ENCODE measurements around the gene NLGN1. TPM values are rescaled to one million over a fixed set of nuclear protein-coding genes. Genes with fewer than 3 reads are reported as not detected.

NLGN1 gene
- total RNA-seq, 2 experiments from 2014 or later, result not detected

GRCh38 chr3:173799060-173799816 lies 401.7 kb downstream of the NLGN1 start:
- no peaks in the 10 kb centered on the region for H3K4me1 Mint-ChIP-seq
- DNase-seq, result no peak
- no peak overlapping the region for H3K4me3 Mint-ChIP-seq
- no peaks in the 10 kb centered on the region for H3K27me3 Mint-ChIP-seq
- H3K9me3 Mint-ChIP-seq, result peaks cover 2% of the 10 kb centered on the region
- no peak overlapping the region for H3K27ac Mint-ChIP-seq
- no peaks in the 10 kb centered on the region for H3K36me3 Mint-ChIP-seq

GRCh38 chr3:173800154-173800553 lies 402.6 kb downstream of the NLGN1 start:
- Mint-ChIP-seq H3K9me3 (peaks cover 2% of the 10 kb centered on the region), H3K27ac (no peak overlapping the region), H3K4me1 (no peaks in the 10 kb centered on the region), H3K27me3 (no peaks in the 10 kb centered on the region), H3K36me3 (no peaks in the 10 kb centered on the region), H3K4me3 (no peak overlapping the region)
- DNase-seq, result no peak

GRCh38 chr3:173814809-173815208 lies 417.3 kb downstream of the NLGN1 start:
- Mint-ChIP-seq H3K4me1 (no peaks in the 10 kb centered on the region), H3K27ac (no peak overlapping the region), H3K9me3 (peaks cover 7% of the 10 kb centered on the region), H3K36me3 (no peaks in the 10 kb centered on the region), H3K4me3 (no peak overlapping the region), H3K27me3 (no peaks in the 10 kb centered on the region)
- no peak for DNase-seq

- Mint-ChIP-seq H3K9me3 (peaks cover 7% of the 10 kb centered on the region), H3K4me1 (no peaks in the 10 kb centered on the region), H3K36me3 (no peaks in the 10 kb centered on the region), H3K27me3 (no peaks in the 10 kb centered on the region), H3K4me3 (no peak overlapping the region), H3K27ac (no peak overlapping the region)
- no peak for DNase-seq
These were observed 421.8 kb downstream of the NLGN1 start for GRCh38 chr3:173819368-173819767.

GRCh38 chr3:173823911-173824460 lies 426.4 kb downstream of the NLGN1 start:
- no peak overlapping the region for H3K4me3 Mint-ChIP-seq
- no peaks in the 10 kb centered on the region for H3K36me3 Mint-ChIP-seq
- no peaks in the 10 kb centered on the region for H3K4me1 Mint-ChIP-seq
- DNase-seq, result no peak
- peaks cover 6% of the 10 kb centered on the region for H3K9me3 Mint-ChIP-seq
- H3K27ac Mint-ChIP-seq, result no peak overlapping the region
- H3K27me3 Mint-ChIP-seq, result no peaks in the 10 kb centered on the region

- Mint-ChIP-seq H3K27me3 (no peaks in the 10 kb centered on the region), H3K9me3 (peaks cover 1% of the 10 kb centered on the region), H3K4me1 (no peaks in the 10 kb centered on the region), H3K36me3 (no peaks in the 10 kb centered on the region), H3K27ac (no peak overlapping the region), H3K4me3 (no peak overlapping the region)
- no peak for DNase-seq
These were observed 428.2 kb downstream of the NLGN1 start for GRCh38 chr3:173825730-173826129.

GRCh38 chr3:173826416-173826815 lies 428.9 kb downstream of the NLGN1 start:
- H3K4me3 Mint-ChIP-seq, result no peak overlapping the region
- no peaks in the 10 kb centered on the region for H3K27me3 Mint-ChIP-seq
- no peaks in the 10 kb centered on the region for H3K4me1 Mint-ChIP-seq
- no peak overlapping the region for H3K27ac Mint-ChIP-seq
- H3K36me3 Mint-ChIP-seq, result no peaks in the 10 kb centered on the region
- peaks cover 1% of the 10 kb centered on the region for H3K9me3 Mint-ChIP-seq
- DNase-seq, result no peak

GRCh38 chr3:173826901-173827609 lies 429.5 kb downstream of the NLGN1 start:
- Mint-ChIP-seq H3K36me3 (no peaks in the 10 kb centered on the region), H3K9me3 (peaks cover 1% of the 10 kb centered on the region), H3K27ac (no peak overlapping the region), H3K4me1 (no peaks in the 10 kb centered on the region), H3K27me3 (no peaks in the 10 kb centered on the region), H3K4me3 (no peak overlapping the region)
- no peak for DNase-seq

- H3K4me1 Mint-ChIP-seq, result no peaks in the 10 kb centered on the region
- H3K9me3 Mint-ChIP-seq, result no peaks in the 10 kb centered on the region
- no peak overlapping the region for H3K4me3 Mint-ChIP-seq
- H3K36me3 Mint-ChIP-seq, result no peaks in the 10 kb centered on the region
- no peak overlapping the region for H3K27ac Mint-ChIP-seq
- DNase-seq, result no peak
- H3K27me3 Mint-ChIP-seq, result no peaks in the 10 kb centered on the region
These were observed 441.1 kb downstream of the NLGN1 start for GRCh38 chr3:173838644-173839043.

- Mint-ChIP-seq H3K27ac (no peak overlapping the region), H3K4me1 (no peaks in the 10 kb centered on the region), H3K27me3 (no peaks in the 10 kb centered on the region), H3K36me3 (no peaks in the 10 kb centered on the region), H3K9me3 (no peaks in the 10 kb centered on the region), H3K4me3 (no peak overlapping the region)
- DNase-seq, result no peak
These were observed 442.3 kb downstream of the NLGN1 start for GRCh38 chr3:173839859-173840258.

GRCh38 chr3:173841334-173841733 lies 443.8 kb downstream of the NLGN1 start:
- H3K27ac Mint-ChIP-seq, result no peak overlapping the region
- H3K36me3 Mint-ChIP-seq, result no peaks in the 10 kb centered on the region
- DNase-seq, result no peak
- H3K4me1 Mint-ChIP-seq, result no peaks in the 10 kb centered on the region
- H3K9me3 Mint-ChIP-seq, result peaks cover 1% of the 10 kb centered on the region
- H3K27me3 Mint-ChIP-seq, result no peaks in the 10 kb centered on the region
- H3K4me3 Mint-ChIP-seq, result no peak overlapping the region

- Mint-ChIP-seq H3K4me1 (no peaks in the 10 kb centered on the region), H3K4me3 (no peak overlapping the region), H3K36me3 (no peaks in the 10 kb centered on the region), H3K27me3 (no peaks in the 10 kb centered on the region), H3K9me3 (peaks cover 1% of the 10 kb centered on the region), H3K27ac (no peak overlapping the region)
- no peak for DNase-seq
These were observed 445.5 kb downstream of the NLGN1 start for GRCh38 chr3:173843060-173843459.

GRCh38 chr3:173846584-173846983 lies 449.0 kb downstream of the NLGN1 start:
- no peaks in the 10 kb centered on the region for H3K4me1 Mint-ChIP-seq
- H3K27me3 Mint-ChIP-seq, result no peaks in the 10 kb centered on the region
- no peak for DNase-seq
- no peak overlapping the region for H3K4me3 Mint-ChIP-seq
- no peak overlapping the region for H3K27ac Mint-ChIP-seq
- no peaks in the 10 kb centered on the region for H3K36me3 Mint-ChIP-seq
- peaks cover 1% of the 10 kb centered on the region for H3K9me3 Mint-ChIP-seq

GRCh38 chr3:173849489-173849888 lies 451.9 kb downstream of the NLGN1 start:
- H3K36me3 Mint-ChIP-seq, result no peaks in the 10 kb centered on the region
- no peak overlapping the region for H3K27ac Mint-ChIP-seq
- peaks cover 1% of the 10 kb centered on the region for H3K9me3 Mint-ChIP-seq
- H3K4me1 Mint-ChIP-seq, result no peaks in the 10 kb centered on the region
- DNase-seq, result no peak
- no peak overlapping the region for H3K4me3 Mint-ChIP-seq
- H3K27me3 Mint-ChIP-seq, result no peaks in the 10 kb centered on the region

- no peaks in the 10 kb centered on the region for H3K4me1 Mint-ChIP-seq
- H3K9me3 Mint-ChIP-seq, result no peaks in the 10 kb centered on the region
- no peaks in the 10 kb centered on the region for H3K36me3 Mint-ChIP-seq
- no peaks in the 10 kb centered on the region for H3K27me3 Mint-ChIP-seq
- no peak for DNase-seq
- no peak overlapping the region for H3K4me3 Mint-ChIP-seq
- H3K27ac Mint-ChIP-seq, result no peak overlapping the region
These were observed 459.6 kb downstream of the NLGN1 start for GRCh38 chr3:173857154-173857553.

GRCh38 chr3:173862701-173863100 lies 465.2 kb downstream of the NLGN1 start:
- DNase-seq, result no peak
- no peak overlapping the region for H3K27ac Mint-ChIP-seq
- no peaks in the 10 kb centered on the region for H3K9me3 Mint-ChIP-seq

More at GRCh38 chr3:173862701-173863100, 465.2 kb downstream of the NLGN1 start:
- Mint-ChIP-seq H3K27me3 (no peaks in the 10 kb centered on the region), H3K36me3 (no peaks in the 10 kb centered on the region), H3K4me3 (no peak overlapping the region), H3K4me1 (no peaks in the 10 kb centered on the region)
